ENCODE results near the gene SLC25A4.
A peak's percentile ranks its signal among the peaks of the same experiment; 100 is the strongest.

SLC25A4 gene

GRCh38 chr4:185134307-185134869, 8.7 kb upstream of the SLC25A4 start:
- H2BK120ac ChIP-seq (ENCODE audit: low read depth, low read length): no peak overlapping the region
- no peaks in the 10 kb centered on the region for H3K79me1 ChIP-seq (ENCODE audit: low read length)
- H3K27me3 ChIP-seq (ENCODE audit: insufficient read depth, low read length, poor library complexity): no peaks in the 10 kb centered on the region
- H3K4me1 ChIP-seq (ENCODE audit: control insufficient read depth, low read depth, low read length): no peaks in the 10 kb centered on the region
- H2AK5ac ChIP-seq (ENCODE audit: low read length): no peak overlapping the region
- H3K56ac ChIP-seq (ENCODE audit: low read length): no peak overlapping the region
- H3K18ac ChIP-seq (ENCODE audit: low read length): no peak overlapping the region
- no peak overlapping the region for H3K4me2 ChIP-seq (ENCODE audit: low read length)
- no peak overlapping the region for H3K4me3 ChIP-seq (ENCODE audit: low read length)
- no peak overlapping the region for H3K4ac ChIP-seq (ENCODE audit: low read depth, low read length)
- no peak overlapping the region for H3K9ac ChIP-seq (ENCODE audit: low read length)
- H3K36me3 ChIP-seq (ENCODE audit: control insufficient read depth, insufficient read depth, low read length): no peaks in the 10 kb centered on the region
- DNase-seq: peak; percentile 61
- no peak overlapping the region for H4K5ac ChIP-seq (ENCODE audit: low read length)
- no peak overlapping the region for H3K27ac ChIP-seq (ENCODE audit: low read depth, low read length)
- H2BK5ac ChIP-seq (ENCODE audit: low read length): no peak overlapping the region
- H3K79me2 ChIP-seq (ENCODE audit: control insufficient read depth, insufficient read depth, low read length): no peaks in the 10 kb centered on the region
- WGBS (ENCODE audit: extremely low coverage, insufficient coverage, low lambda C conversion rate): no CpG with 5 or more reads among the region's 3 CpGs
- H2BK15ac ChIP-seq (replicated peaks; ENCODE audit: low read depth): no peak overlapping the region
- H4K8ac ChIP-seq (ENCODE audit: low read depth, low read length): no peak overlapping the region
- no peak overlapping the region for H3K23ac ChIP-seq (ENCODE audit: low read length)

- Histone ChIP-seq H3K18ac (ENCODE audit: low read length) (no peak overlapping the region), H4K8ac (ENCODE audit: low read depth, low read length) (no peak overlapping the region), H3K56ac (ENCODE audit: low read length) (no peak overlapping the region), H3K23ac (ENCODE audit: low read length) (no peak overlapping the region), H2BK5ac (ENCODE audit: low read length) (no peak overlapping the region), H3K4ac (ENCODE audit: low read depth, low read length) (no peak overlapping the region), H3K79me1 (ENCODE audit: low read length) (no peaks in the 10 kb centered on the region), H3K4me3 (ENCODE audit: low read length) (no peak overlapping the region), H4K5ac (ENCODE audit: low read length) (no peak overlapping the region), H3K79me2 (ENCODE audit: control insufficient read depth, insufficient read depth, low read length) (no peaks in the 10 kb centered on the region), H3K9ac (ENCODE audit: low read length) (no peak overlapping the region), H3K36me3 (ENCODE audit: control insufficient read depth, insufficient read depth, low read length) (no peaks in the 10 kb centered on the region), H3K27me3 (ENCODE audit: insufficient read depth, low read length, poor library complexity) (no peaks in the 10 kb centered on the region), H3K4me1 (ENCODE audit: control insufficient read depth, low read depth, low read length) (no peaks in the 10 kb centered on the region), H3K4me2 (ENCODE audit: low read length) (no peak overlapping the region), H2BK15ac (replicated peaks; ENCODE audit: low read depth) (no peak overlapping the region), H2BK120ac (ENCODE audit: low read depth, low read length) (no peak overlapping the region), H3K27ac (ENCODE audit: low read depth, low read length) (no peak overlapping the region), H2AK5ac (ENCODE audit: low read length) (no peak overlapping the region)
- no CpG with 5 or more reads among the region's 24 CpGs for WGBS (ENCODE audit: extremely low coverage, insufficient coverage, low lambda C conversion rate)
- no peak for DNase-seq
Measured at GRCh38 chr4:185137233-185137925, 5.7 kb upstream of the SLC25A4 start.

GRCh38 chr4:185138161-185138560, 4.9 kb upstream of the SLC25A4 start:
- no peaks in the 10 kb centered on the region for H3K79me1 ChIP-seq (ENCODE audit: low read length)
- no peak overlapping the region for H3K4ac ChIP-seq (ENCODE audit: low read depth, low read length)
- no peak overlapping the region for H2AK5ac ChIP-seq (ENCODE audit: low read length)
- no peak overlapping the region for H3K27ac ChIP-seq (ENCODE audit: low read depth, low read length)
- H3K4me1 ChIP-seq (ENCODE audit: control insufficient read depth, low read depth, low read length): no peaks in the 10 kb centered on the region
- no CpG with 5 or more reads among the region's 10 CpGs for WGBS (ENCODE audit: extremely low coverage, insufficient coverage, low lambda C conversion rate)
- no peak overlapping the region for H3K9ac ChIP-seq (ENCODE audit: low read length)
- DNase-seq: no peak
- H4K5ac ChIP-seq (ENCODE audit: low read length): no peak overlapping the region
- H3K4me3 ChIP-seq (ENCODE audit: low read length): no peak overlapping the region
- no peaks in the 10 kb centered on the region for H3K79me2 ChIP-seq (ENCODE audit: control insufficient read depth, insufficient read depth, low read length)
- no peaks in the 10 kb centered on the region for H3K36me3 ChIP-seq (ENCODE audit: control insufficient read depth, insufficient read depth, low read length)
- no peak overlapping the region for H3K56ac ChIP-seq (ENCODE audit: low read length)
- H2BK15ac ChIP-seq (replicated peaks; ENCODE audit: low read depth): no peak overlapping the region
- H2BK5ac ChIP-seq (ENCODE audit: low read length): no peak overlapping the region
- no peak overlapping the region for H3K4me2 ChIP-seq (ENCODE audit: low read length)
- no peak overlapping the region for H3K18ac ChIP-seq (ENCODE audit: low read length)
- no peak overlapping the region for H3K23ac ChIP-seq (ENCODE audit: low read length)
- no peak overlapping the region for H2BK120ac ChIP-seq (ENCODE audit: low read depth, low read length)
- H4K8ac ChIP-seq (ENCODE audit: low read depth, low read length): no peak overlapping the region
- H3K27me3 ChIP-seq (ENCODE audit: insufficient read depth, low read length, poor library complexity): no peaks in the 10 kb centered on the region

- H3K4me1 ChIP-seq (ENCODE audit: control insufficient read depth, low read depth, low read length): no peaks in the 10 kb centered on the region
- H3K18ac ChIP-seq (ENCODE audit: low read length): no peak overlapping the region
- H3K36me3 ChIP-seq (ENCODE audit: control insufficient read depth, insufficient read depth, low read length): no peaks in the 10 kb centered on the region
- no peak overlapping the region for H2BK5ac ChIP-seq (ENCODE audit: low read length)
- H2BK120ac ChIP-seq (ENCODE audit: low read depth, low read length): no peak overlapping the region
- H3K56ac ChIP-seq (ENCODE audit: low read length): no peak overlapping the region
- no peaks in the 10 kb centered on the region for H3K79me1 ChIP-seq (ENCODE audit: low read length)
- H3K27ac ChIP-seq (ENCODE audit: low read depth, low read length): no peak overlapping the region
- H4K8ac ChIP-seq (ENCODE audit: low read depth, low read length): no peak overlapping the region
- H2AK5ac ChIP-seq (ENCODE audit: low read length): no peak overlapping the region
- H3K4ac ChIP-seq (ENCODE audit: low read depth, low read length): no peak overlapping the region
- no peak for DNase-seq
- no CpG with 5 or more reads among the region's 6 CpGs for WGBS (ENCODE audit: extremely low coverage, insufficient coverage, low lambda C conversion rate)
- no peak overlapping the region for H3K23ac ChIP-seq (ENCODE audit: low read length)
- no peak overlapping the region for H3K4me3 ChIP-seq (ENCODE audit: low read length)
- H3K79me2 ChIP-seq (ENCODE audit: control insufficient read depth, insufficient read depth, low read length): no peaks in the 10 kb centered on the region
- H4K5ac ChIP-seq (ENCODE audit: low read length): no peak overlapping the region
- no peaks in the 10 kb centered on the region for H3K27me3 ChIP-seq (ENCODE audit: insufficient read depth, low read length, poor library complexity)
- no peak overlapping the region for H3K4me2 ChIP-seq (ENCODE audit: low read length)
- no peak overlapping the region for H2BK15ac ChIP-seq (replicated peaks; ENCODE audit: low read depth)
- H3K9ac ChIP-seq (ENCODE audit: low read length): no peak overlapping the region
Measured at GRCh38 chr4:185139736-185140135, 3.3 kb upstream of the SLC25A4 start.

GRCh38 chr4:185141777-185142176, 1.3 kb upstream of the SLC25A4 start:
- no peak overlapping the region for H4K8ac ChIP-seq (ENCODE audit: low read depth, low read length)
- no peak overlapping the region for H2BK15ac ChIP-seq (replicated peaks; ENCODE audit: low read depth)
- no peak overlapping the region for H3K27ac ChIP-seq (ENCODE audit: low read depth, low read length)
- H2BK5ac ChIP-seq (ENCODE audit: low read length): no peak overlapping the region
- H3K79me2 ChIP-seq (ENCODE audit: control insufficient read depth, insufficient read depth, low read length): no peaks in the 10 kb centered on the region
- H3K18ac ChIP-seq (ENCODE audit: low read length): no peak overlapping the region
- H3K27me3 ChIP-seq (ENCODE audit: insufficient read depth, low read length, poor library complexity): no peaks in the 10 kb centered on the region
- WGBS (ENCODE audit: extremely low coverage, insufficient coverage, low lambda C conversion rate): no CpG with 5 or more reads among the region's 6 CpGs
- no peak overlapping the region for H3K4ac ChIP-seq (ENCODE audit: low read depth, low read length)
- H3K4me3 ChIP-seq (ENCODE audit: low read length): no peak overlapping the region
- H3K36me3 ChIP-seq (ENCODE audit: control insufficient read depth, insufficient read depth, low read length): no peaks in the 10 kb centered on the region
- H2AK5ac ChIP-seq (ENCODE audit: low read length): no peak overlapping the region
- H3K56ac ChIP-seq (ENCODE audit: low read length): no peak overlapping the region
- H4K5ac ChIP-seq (ENCODE audit: low read length): no peak overlapping the region
- H3K4me2 ChIP-seq (ENCODE audit: low read length): no peak overlapping the region
- H3K23ac ChIP-seq (ENCODE audit: low read length): no peak overlapping the region
- no peaks in the 10 kb centered on the region for H3K4me1 ChIP-seq (ENCODE audit: control insufficient read depth, low read depth, low read length)
- DNase-seq: no peak
- H3K79me1 ChIP-seq (ENCODE audit: low read length): peaks cover 5% of the 10 kb centered on the region
- no peak overlapping the region for H2BK120ac ChIP-seq (ENCODE audit: low read depth, low read length)
- H3K9ac ChIP-seq (ENCODE audit: low read length): no peak overlapping the region

GRCh38 chr4:185142564-185142911, 528 bp upstream of the SLC25A4 start:
- Histone ChIP-seq H3K36me3 (ENCODE audit: control insufficient read depth, insufficient read depth, low read length) (no peaks in the 10 kb centered on the region), H3K9ac (ENCODE audit: low read length) (peak overlapping the region; percentile 77), H3K56ac (ENCODE audit: low read length) (peak overlapping the region; percentile 94), H4K8ac (ENCODE audit: low read depth, low read length) (no peak overlapping the region), H3K4me3 (ENCODE audit: low read length) (peak overlapping the region; percentile 70), H3K27me3 (ENCODE audit: insufficient read depth, low read length, poor library complexity) (no peaks in the 10 kb centered on the region), H3K4me2 (ENCODE audit: low read length) (peak overlapping the region; percentile 69), H4K5ac (ENCODE audit: low read length) (no peak overlapping the region), H2AK5ac (ENCODE audit: low read length) (no peak overlapping the region), H3K23ac (ENCODE audit: low read length) (no peak overlapping the region), H3K79me1 (ENCODE audit: low read length) (peaks cover 5% of the 10 kb centered on the region), H2BK120ac (ENCODE audit: low read depth, low read length) (no peak overlapping the region), H2BK5ac (ENCODE audit: low read length) (no peak overlapping the region), H3K27ac (ENCODE audit: low read depth, low read length) (no peak overlapping the region), H3K79me2 (ENCODE audit: control insufficient read depth, insufficient read depth, low read length) (no peaks in the 10 kb centered on the region), H3K4me1 (ENCODE audit: control insufficient read depth, low read depth, low read length) (no peaks in the 10 kb centered on the region), H2BK15ac (replicated peaks; ENCODE audit: low read depth) (no peak overlapping the region), H3K18ac (ENCODE audit: low read length) (peak overlapping the region; percentile 1), H3K4ac (ENCODE audit: low read depth, low read length) (no peak overlapping the region)
- WGBS (ENCODE audit: extremely low coverage, insufficient coverage, low lambda C conversion rate): no CpG with 5 or more reads among the region's 11 CpGs
- no peak for DNase-seq
